Esophagus muscularis mucosa (tissue), 4 donors: ENCODE data around the gene PODXL2.

ENCODE experiments used
- CTCF ChIP-seq, 3 experiments: fragments of 200-600 bp in 2 of 3; fragments of 450-650 bp in 1 of 3; sonication (generic) in 2 of 3; IDR thresholded peaks; one replicate each; pipeline ENCODE4 v1.5.1; 2017 to 2019; ENCODE audit warnings: antibody characterized with exemption in 3 of 3, mild to moderate bottlenecking in 2 of 3, moderate library complexity in 1 of 3
- EP300 ChIP-seq: sonication (generic); formaldehyde crosslinking; IDR thresholded peaks from one replicate; pipeline ENCODE4 v1.6.1; 2017; ENCODE audit warnings: antibody characterized with exemption
- POLR2A ChIP-seq: fragments of 450-650 bp; IDR thresholded peaks from one replicate; pipeline ENCODE4 v1.6.1; 2017; ENCODE audit warnings: antibody characterized with exemption, moderate library complexity, mild to moderate bottlenecking, low read depth
- POLR2AphosphoS5 ChIP-seq, 2 donors: sonication (generic); formaldehyde crosslinking; IDR thresholded peaks; one replicate each; pipeline ENCODE4 v1.6.1; 2017; ENCODE audit warnings: antibody characterized with exemption in 2 of 2

- TF ChIP-seq POLR2A (no peak), CTCF (IDR thresholded peaks at IDR 0.05) (no peak), EP300 (no peak), POLR2AphosphoS5 (IDR thresholded peaks at IDR 0.05) (no peak)
These were observed 39.9 kb downstream of the PODXL2 start for GRCh38 chr3:127668906-127669305.
